Duodenal mucosa (tissue), 2 donors: ENCODE data around the gene HYPK.
"Not testable (repeated sequence)": the region's sequence is repeated elsewhere in the genome, so short reads cannot be mapped to it uniquely, and the experiment has no call there.

ENCODE experiments used
- H3K27ac ChIP-seq: one replicate; pipeline ENCODE4 v1.7.0; 2013; ENCODE audit warnings: low read depth, low read length
- H3K27me3 ChIP-seq, 2 donors: one replicate each; pipeline ENCODE4 v1.7.0; 2013; ENCODE audit warnings: low read length in 2 of 2, control low read depth in 1 of 2; ENCODE audit not compliant: insufficient read depth in 2 of 2, control insufficient read depth in 1 of 2
- H3K36me3 ChIP-seq, 2 donors: one replicate each; pipeline ENCODE4 v1.7.0; 2013; ENCODE audit warnings: low read length in 2 of 2, control low read depth in 1 of 2; ENCODE audit not compliant: insufficient read depth in 2 of 2, control insufficient read depth in 1 of 2
- H3K4me1 ChIP-seq, 2 donors: one replicate each; pipeline ENCODE4 v1.7.0; 2013; ENCODE audit warnings: low read length in 2 of 2, control low read depth in 1 of 2; ENCODE audit not compliant: insufficient read depth in 2 of 2, control insufficient read depth in 1 of 2
- H3K4me3 ChIP-seq, 2 donors: one replicate each; pipeline ENCODE4 v1.7.0; 2013; ENCODE audit warnings: low read length in 2 of 2, low read depth in 1 of 2
- H3K9ac ChIP-seq, 2 donors: one replicate each; pipeline ENCODE4 v1.7.0; 2013; ENCODE audit warnings: low read length in 2 of 2, low read depth in 1 of 2
- H3K9me3 ChIP-seq, 2 donors: one replicate each; pipeline ENCODE4 v1.7.0; 2013; ENCODE audit warnings: low read length in 2 of 2, control low read depth in 1 of 2; ENCODE audit not compliant: control insufficient read depth in 1 of 2

Gene HYPK

DNA sequence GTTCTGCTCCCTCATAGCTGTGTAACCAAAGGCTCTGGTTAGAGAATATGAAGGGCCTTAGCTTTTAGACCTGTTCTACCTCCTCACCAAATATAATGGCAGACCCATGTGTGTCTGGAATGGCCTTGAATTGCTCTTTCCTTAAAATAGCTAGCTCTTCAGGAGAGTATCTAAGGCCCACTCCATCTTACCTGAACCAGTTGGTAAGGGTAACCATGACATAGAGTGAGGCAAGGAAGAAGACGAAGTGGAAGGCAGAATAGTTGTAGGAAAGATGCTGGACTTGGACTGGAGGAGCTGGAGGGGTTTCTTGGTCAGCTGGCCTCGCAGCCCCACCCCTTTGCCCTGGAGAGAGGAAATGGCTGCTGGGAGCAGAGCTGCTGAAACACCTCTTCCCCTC is 5.2 kb upstream of the HYPK start:
- H3K4me3 ChIP-seq: no peak overlapping the region
- H3K4me1 ChIP-seq: peaks cover 47% of the 10 kb centered on the region in 2 donors
- H3K36me3 ChIP-seq: peaks cover 24 to 39% of the 10 kb centered on the region in 2 donors
- H3K27me3 ChIP-seq: no peaks in the 10 kb centered on the region
- H3K9me3 ChIP-seq: no peaks in the 10 kb centered on the region
- no peak overlapping the region for H3K27ac ChIP-seq
- no peak overlapping the region for H3K9ac ChIP-seq

GRCh38 chr15:43795997-43796396 is 4.4 kb upstream of the HYPK start:
- Histone ChIP-seq H3K36me3 (peaks cover 24 to 39% of the 10 kb centered on the region in 2 donors), H3K4me1 (peaks cover 48 to 49% of the 10 kb centered on the region in 2 donors), H3K9me3 (no peaks in the 10 kb centered on the region), H3K27me3 (no peaks in the 10 kb centered on the region), H3K27ac (no peak overlapping the region), H3K9ac (no peak overlapping the region), H3K4me3 (no peak overlapping the region)

DNA sequence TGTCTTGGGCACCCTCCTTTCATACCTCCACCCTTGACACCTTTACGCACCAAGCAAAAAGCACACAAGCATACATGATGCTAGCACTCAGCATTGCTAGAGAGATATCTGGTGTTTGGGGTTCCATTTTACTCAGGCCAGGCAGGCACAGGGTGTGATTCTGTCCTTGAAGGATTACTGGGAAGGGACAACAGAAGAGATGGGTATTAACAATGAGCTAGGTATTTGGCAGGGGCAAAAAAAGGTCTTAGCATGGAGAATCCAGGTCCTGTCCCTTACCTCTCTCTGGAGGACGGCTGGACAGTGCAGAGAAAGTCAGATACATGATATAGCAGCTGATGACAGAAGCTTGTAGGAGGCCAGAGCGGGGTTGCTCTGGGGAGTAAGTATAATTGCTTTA is 3.8 kb upstream of the HYPK start:
- Histone ChIP-seq H3K9me3 (no peaks in the 10 kb centered on the region), H3K4me1 (peaks cover 54 to 55% of the 10 kb centered on the region in 2 donors), H3K27me3 (no peaks in the 10 kb centered on the region), H3K9ac (no peak overlapping the region), H3K36me3 (peaks cover 24 to 39% of the 10 kb centered on the region in 2 donors), H3K4me3 (no peak overlapping the region), H3K27ac (no peak overlapping the region)

GRCh38 chr15:43799209-43799944 is 1.0 kb upstream of the HYPK start:
- Histone ChIP-seq H3K4me1 (peaks cover 41 to 45% of the 10 kb centered on the region in 2 donors), H3K27ac (peak overlapping the region; percentile 89), H3K9me3 (no peaks in the 10 kb centered on the region), H3K27me3 (no peaks in the 10 kb centered on the region), H3K9ac (no peak overlapping the region), H3K36me3 (peaks cover 16 to 47% of the 10 kb centered on the region in 2 donors), H3K4me3 (peak overlapping the region in 1 of 2 donors; percentile 94)

- Histone ChIP-seq H3K36me3 (peaks cover 16 to 47% of the 10 kb centered on the region in 2 donors), H3K9ac (peak within 1 kb of the TSS; percentile 95)
These were observed 484 bp upstream of the HYPK start, which contains the start of gene SERINC4 for GRCh38 chr15:43799945-43800285. Gene SERINC4 (minus strand): TSS chr15:43800220. CDS start chr15:43799986, 234 bp downstream.

GRCh38 chr15:43802676-43803075 is 2.3 kb downstream of the HYPK start:
- H3K27ac ChIP-seq, H3K27me3 ChIP-seq, H3K9me3 ChIP-seq, H3K9ac ChIP-seq, H3K4me3 ChIP-seq: not testable (repeated sequence)
- peaks cover 19 to 45% of the 10 kb centered on the region in 2 donors for H3K36me3 ChIP-seq
- H3K4me1 ChIP-seq: peaks cover 26 to 32% of the 10 kb centered on the region in 2 donors

More at GRCh38 chr15:43799945-43800285, 484 bp upstream of the HYPK start, which contains the start of gene SERINC4:
- H3K4me3 ChIP-seq: peak within 1 kb of the TSS; percentile 94 to 98
- H3K4me1 ChIP-seq: peaks cover 35 to 41% of the 10 kb centered on the region in 2 donors
- peak within 1 kb of the TSS; percentile 89 for H3K27ac ChIP-seq
- H3K9me3 ChIP-seq: no peaks in the 10 kb centered on the region
- H3K27me3 ChIP-seq: no peaks in the 10 kb centered on the region

- H3K27me3 ChIP-seq: no peaks in the 10 kb centered on the region
- H3K9me3 ChIP-seq: no peaks in the 10 kb centered on the region
- H3K4me3 ChIP-seq: no peak overlapping the region
- no peak overlapping the region for H3K27ac ChIP-seq
- H3K4me1 ChIP-seq: no peaks in the 10 kb centered on the region
- H3K36me3 ChIP-seq: peaks cover 44 to 83% of the 10 kb centered on the region in 2 donors
- H3K9ac ChIP-seq: no peak overlapping the region
These were observed 8.1 kb downstream of the HYPK start for GRCh38 chr15:43808435-43808950.

- no peaks in the 10 kb centered on the region for H3K27me3 ChIP-seq
- no peaks in the 10 kb centered on the region for H3K9me3 ChIP-seq
- no peak overlapping the region for H3K4me3 ChIP-seq
- H3K9ac ChIP-seq: no peak overlapping the region
- no peaks in the 10 kb centered on the region for H3K4me1 ChIP-seq
- H3K27ac ChIP-seq: no peak overlapping the region
- peaks cover 46 to 87% of the 10 kb centered on the region in 2 donors for H3K36me3 ChIP-seq
These were observed 8.7 kb downstream of the HYPK start for GRCh38 chr15:43808960-43809678.

DNA sequence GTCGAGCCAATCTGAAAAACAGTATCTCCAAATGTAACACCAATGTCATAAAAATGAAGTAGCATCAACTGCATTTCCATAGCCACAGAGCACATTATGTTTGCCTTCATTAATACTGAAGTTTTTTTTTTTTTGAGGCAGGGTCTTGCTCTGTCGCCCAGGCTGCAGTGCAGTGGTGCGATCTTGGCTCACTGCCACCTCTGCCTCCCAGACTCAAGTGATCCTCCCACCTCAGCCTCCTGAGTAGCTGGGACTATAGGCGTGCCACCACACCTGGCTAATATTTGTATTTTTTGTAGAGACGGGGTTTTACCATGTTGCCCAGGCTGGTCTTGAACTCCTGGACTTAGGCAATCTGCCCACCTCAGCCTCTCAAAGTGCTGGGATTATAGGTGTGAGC is 14.7 kb downstream of the HYPK start:
- H3K9me3 ChIP-seq, H3K27me3 ChIP-seq, H3K27ac ChIP-seq, H3K4me3 ChIP-seq, H3K4me1 ChIP-seq, H3K9ac ChIP-seq: not testable (repeated sequence)
- H3K36me3 ChIP-seq: peaks cover 42 to 67% of the 10 kb centered on the region in 2 donors

GRCh38 chr15:43821505-43821904 is 21.1 kb downstream of the HYPK start:
- H3K9me3 ChIP-seq: no peaks in the 10 kb centered on the region
- peaks cover 13 to 19% of the 10 kb centered on the region in 2 donors for H3K4me1 ChIP-seq
- H3K9ac ChIP-seq: no peak overlapping the region
- no peak overlapping the region for H3K4me3 ChIP-seq
- no peak overlapping the region for H3K27ac ChIP-seq
- peaks cover 13 to 15% of the 10 kb centered on the region in 2 donors for H3K36me3 ChIP-seq
- no peaks in the 10 kb centered on the region for H3K27me3 ChIP-seq
